ENCODE measurements around the gene IRF2.
A peak's percentile ranks its signal among the peaks of the same experiment; 100 is the strongest.

Gene IRF2

DNA sequence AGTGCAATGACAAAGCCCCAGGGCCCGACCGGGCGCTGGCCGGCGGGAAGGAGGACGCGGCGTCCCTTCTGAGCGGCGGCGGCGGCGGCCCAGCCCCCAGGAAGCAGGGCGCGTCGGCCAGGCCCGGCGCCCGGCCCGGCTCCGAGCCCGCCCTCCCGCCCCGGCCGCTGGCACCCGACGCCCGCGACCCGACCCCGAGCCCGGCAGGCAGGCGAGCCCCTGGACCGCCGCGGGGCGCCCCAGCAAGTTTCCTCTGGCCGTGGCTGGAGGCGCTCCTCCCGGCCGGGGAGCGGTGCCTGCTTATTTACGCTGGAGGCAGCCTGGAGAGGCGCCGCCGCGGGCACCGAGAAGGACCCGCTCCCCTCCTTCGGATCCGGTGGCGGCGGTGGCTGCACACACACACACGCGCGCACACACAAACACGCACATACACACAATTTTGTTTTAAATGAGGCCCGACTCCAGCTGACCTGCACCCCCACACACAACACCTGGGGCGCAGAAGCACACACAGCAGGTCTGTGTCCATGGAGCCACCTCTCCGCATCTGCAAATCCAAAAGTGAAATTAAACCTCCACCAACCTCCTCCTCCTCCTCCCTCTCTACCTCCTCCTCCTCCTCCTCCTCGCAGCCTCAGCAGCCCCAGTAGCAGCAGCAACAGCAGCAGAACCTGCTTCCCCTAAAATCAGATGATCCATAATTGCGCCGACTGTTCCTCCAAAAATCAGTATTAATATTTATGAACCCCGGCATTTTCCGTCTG is 669 bp downstream of the IRF2 start:
- DNase-seq (ENCODE audit: low spot score): peak; percentile 46

DNA sequence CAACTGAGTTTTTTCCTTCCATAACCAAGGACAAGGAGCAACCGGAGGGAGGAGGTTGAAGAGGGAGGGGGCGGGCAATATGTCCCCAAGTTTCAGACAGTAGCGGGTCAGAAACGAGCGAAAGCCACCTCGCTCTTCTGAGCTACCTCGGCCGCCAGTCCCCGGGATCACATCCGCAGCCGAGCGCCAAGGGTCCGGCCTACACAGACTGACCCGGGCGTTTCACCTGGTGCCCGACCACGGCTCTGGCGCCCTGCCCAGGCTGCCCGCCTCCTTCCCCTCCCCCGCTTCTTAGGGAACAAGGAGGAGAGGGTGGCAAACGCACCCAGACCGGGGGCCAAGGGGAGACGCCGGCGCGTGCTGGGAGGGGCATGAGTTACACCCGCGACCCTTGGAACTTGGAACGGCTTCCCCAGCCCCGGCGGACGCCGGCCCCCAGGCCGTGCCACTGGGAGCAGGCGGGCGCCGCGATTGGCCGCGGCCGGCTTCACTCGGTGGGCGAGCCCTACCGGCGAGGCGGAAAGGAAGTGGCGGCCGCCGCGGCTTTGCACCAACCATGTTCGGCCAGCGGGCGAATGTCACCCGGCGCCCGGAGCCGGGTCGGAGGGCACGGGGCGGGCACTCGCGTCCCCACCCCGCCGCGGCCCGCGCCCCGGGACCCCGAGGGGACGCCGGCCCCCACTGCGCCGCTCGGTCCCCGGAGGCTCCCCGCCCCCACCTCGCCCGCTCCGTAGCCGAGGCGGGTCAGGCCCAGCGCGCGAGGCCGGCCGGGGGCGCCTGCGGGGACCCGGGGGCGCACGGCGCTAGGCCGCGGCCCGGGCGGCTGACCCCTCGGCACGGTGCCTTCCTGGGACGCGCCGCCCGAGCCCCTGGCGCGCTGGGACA is 1.5 kb downstream of the IRF2 start:
- peak; percentile 50 for DNase-seq (ENCODE audit: low spot score)

DNA sequence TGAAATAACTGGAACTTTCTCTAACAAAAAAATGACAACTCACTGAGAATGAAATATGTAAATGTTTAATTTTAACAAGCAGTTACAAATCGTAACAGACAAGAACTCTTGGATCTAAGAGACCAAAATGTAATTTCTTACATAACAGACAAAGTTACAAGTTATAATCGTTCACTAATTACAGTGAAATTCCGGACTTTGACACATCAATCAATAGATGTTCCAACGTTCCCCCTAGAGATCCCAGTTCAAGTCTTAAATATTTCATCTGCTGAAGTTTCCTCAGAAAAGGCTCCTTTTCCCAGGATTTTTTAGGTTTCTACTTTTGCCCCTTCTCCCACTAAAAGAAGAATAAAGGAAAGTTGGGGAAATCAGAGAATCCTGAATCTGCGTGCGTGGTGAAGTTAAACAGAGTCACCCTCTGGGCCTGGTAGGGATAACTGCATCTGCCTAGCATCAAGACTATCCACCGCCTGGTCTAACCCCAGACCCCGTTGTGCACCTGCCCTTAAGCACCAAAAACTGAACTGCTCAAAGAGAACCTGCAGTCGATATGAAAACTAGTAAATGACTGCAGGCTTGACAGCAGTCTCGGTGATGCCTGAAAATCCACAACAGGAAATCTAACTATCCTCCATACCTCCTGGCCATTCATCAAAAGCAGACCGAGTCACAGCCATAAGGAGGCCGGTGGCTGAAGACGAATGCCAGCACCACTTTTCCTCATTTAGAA is 2.3 kb downstream of the IRF2 start:
- DNase-seq (ENCODE audit: low spot score): peak; percentile 47

DNA sequence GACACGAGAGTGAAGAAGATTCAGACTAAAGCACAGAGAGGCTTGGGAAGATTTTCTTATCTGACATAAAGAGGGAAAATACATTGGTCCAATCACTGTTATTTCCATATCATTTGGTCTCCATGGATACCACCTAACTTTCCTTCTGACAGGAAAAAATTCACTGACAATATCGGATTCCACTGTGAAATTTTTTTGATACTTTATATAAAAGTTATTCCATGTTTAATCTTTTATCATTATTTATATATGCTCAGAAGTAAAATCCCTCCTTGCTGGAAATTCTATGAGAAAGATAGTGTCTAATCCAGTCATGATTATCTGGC is 3.6 kb downstream of the IRF2 start:
- DNase-seq (ENCODE audit: low spot score): no peak

DNA sequence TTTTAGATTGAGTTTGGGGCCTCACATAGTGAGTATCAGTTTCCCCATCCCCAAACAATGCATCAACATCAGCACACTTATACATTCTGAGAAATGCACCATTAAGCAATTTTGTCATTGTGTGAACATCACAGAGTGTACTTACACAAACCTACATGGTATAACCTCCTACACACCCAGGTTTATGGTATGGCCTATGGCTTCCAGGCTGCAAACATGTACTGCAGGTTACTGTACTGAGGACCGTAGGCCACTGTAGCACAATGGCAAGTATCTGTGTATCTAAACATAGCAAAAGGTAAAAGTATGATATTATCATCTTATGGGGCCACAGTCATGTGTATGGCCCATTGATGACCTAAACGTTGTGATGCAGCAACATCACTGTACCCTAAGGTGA is 7.7 kb downstream of the IRF2 start:
- DNase-seq (ENCODE audit: low spot score): no peak

DNA sequence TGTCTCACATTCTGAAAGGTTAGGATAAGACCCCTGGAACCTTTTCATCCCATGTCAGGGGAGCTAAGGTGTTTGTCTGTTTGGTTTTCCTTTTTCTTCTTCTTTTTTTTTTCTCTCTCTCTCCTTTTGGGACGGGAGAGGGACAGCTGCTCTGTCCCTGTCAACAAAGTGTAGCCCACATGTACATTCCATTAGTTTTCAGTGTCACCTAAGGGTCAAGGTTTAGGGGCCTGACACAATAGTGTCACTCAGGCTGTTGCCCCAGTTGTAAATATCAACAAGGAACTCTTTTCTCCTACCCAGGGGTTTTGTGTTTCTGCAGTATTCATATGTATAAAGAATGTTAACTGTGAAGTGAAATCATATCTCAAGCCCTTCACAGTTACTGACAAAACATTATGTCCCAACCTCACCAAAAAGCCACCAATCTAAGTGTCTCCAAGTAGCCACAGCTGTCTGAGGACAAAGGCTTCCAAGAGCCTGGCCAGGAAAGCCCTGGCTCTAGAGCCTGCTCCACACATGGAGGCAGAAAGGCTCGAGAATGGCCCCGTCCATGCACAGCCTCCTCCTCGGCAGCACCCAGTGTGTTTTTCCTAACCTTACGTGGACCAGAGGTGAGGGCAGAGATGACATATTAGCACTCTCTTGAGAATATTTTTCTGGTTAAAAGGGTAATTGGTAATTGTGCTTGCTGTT is 9.4 kb downstream of the IRF2 start:
- DNase-seq (ENCODE audit: low spot score): no peak

DNA sequence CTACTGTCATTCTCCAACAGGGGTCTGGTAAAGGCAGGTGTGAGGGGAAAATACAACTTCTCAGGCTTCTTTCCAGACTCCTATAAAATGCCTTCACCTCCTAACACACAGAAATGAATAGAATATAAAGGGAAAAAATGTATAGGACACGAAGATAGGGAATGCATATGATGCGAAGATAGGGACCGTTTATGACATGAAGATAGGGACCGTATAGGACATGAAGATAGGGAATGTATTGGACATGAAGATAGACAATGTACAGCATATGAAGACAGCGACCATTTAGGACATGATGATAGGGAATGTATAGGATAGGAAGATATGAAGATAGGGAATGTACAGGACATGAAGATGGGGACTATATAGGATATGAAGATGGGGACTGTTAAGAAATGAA is 10.5 kb downstream of the IRF2 start:
- DNase-seq (ENCODE audit: low spot score): no peak

DNA sequence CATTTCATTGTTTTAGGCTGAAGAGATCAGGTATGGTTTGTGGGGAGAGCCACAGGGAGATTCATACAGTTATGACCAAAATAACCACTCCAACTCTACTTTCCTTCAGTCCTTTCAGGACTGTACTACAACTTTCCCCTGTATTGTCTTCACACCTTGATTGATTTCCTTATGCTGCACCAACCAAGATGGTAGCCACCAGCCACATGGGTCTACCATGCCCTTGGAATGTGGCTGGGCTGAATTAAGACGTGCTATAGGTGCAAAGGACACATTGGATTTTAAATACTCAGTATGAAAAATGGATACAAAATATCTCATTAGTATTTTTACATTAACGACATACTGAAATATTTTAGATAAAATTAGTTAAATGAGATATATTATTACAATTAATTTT is 11.2 kb downstream of the IRF2 start:
- no peak for DNase-seq (ENCODE audit: low spot score)

DNA sequence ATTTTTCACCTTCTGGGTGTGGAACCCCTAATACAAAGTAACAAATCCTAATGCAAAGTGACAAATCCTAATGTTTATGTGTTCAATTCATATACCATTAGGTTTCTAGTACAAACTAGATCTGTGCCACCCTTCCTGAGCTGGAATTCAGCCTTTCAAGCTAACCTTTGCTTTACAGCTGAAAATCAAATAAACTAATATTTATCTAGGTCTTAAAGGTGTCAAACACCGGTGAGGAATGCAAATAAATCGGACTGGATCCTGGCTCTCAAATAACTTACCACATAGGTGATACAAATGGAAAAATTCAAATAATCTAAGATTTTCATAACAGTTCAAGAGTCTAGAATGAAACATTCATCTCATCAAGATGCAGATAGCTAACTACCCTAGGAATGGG is 11.6 kb downstream of the IRF2 start:
- no peak for DNase-seq (ENCODE audit: low spot score)

DNA sequence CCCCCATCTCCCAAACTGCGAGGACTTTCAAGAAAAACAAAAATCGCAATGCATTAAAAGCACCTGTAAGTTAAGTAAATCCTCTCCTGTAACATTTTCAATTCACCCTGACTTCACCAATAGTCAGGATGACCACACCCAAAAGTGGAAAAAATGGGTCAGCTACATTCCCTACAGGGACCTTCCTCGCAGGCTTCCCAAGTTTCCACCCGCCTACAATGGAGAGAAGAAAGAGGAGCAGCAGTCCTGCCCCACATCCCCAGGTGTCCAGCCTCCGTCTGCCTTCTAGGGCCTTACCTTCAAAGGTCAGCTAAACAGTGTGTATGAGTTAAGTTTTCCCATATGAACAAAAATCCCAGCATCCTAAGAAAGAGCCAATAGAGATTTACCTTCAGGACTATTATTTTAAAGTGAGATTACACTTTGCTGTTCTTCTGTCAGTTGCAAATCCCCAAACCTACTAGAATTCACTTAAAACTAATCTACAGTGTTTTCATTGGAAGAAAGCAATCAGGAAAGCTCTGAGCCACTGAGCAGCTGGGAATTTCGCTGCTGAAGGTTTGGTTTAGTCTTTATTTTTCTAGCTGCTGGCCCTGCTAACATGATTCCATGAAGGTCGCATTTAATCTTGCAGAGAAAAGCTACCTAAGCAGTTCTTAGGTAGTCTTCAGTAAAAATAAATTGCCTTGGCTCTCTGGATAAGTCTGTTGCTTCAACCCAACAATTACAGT is 12.5 kb downstream of the IRF2 start:
- no peak for DNase-seq (ENCODE audit: low spot score)

DNA sequence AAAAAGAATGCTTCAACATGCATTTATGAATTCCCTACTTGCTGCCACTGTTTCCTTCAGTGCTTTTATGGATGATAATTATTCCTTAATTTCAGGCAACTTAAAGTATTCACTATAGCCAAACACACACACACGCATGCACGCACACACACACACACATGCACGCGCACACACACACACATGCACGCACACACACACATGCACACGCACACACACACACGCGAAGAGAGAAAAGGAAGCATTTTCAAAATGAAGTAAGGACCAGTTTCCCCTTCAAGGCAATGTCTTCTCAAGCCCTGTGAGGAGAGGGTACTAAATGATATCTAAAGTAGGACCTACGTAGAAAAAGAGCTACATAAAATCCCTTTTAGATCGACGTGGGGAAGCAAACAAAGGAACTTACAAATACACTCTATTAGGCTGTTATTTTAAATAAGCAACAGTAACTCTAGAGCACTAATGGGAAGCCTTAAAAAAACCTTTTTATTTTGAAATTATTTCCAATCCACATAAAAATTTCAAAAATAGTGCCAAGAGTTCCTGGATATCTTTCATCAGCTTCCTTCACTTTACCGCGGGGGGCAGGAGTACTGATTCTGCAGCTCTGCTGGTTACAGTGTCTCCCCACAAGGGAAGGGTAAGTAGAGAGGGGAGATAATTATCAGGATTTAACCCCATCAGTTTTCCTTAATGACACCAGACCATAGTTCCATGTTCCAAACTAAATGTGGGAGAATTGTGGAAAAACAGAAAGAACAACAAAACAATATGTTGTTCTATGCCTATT is 13.7 kb downstream of the IRF2 start:
- DNase-seq (ENCODE audit: low spot score): no peak

DNA sequence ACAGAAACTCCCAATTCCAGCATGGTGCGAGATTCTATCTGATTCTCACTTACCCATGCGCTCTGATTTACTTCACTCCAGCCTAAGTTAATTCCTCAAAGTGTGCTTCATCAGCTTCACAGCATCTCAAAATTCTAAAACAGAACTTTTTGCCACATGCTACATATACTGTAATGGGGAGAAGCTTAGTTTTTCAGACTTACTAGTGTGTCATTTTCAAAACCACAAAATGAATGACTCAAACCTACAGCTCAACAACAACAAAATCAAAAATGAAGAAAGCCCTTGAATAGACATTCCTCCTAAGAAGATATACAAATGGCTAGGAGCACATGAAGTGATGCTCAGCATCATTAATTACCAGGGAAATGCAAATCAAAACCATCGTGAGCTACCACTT is 14.9 kb downstream of the IRF2 start:
- DNase-seq (ENCODE audit: low spot score): no peak

DNA sequence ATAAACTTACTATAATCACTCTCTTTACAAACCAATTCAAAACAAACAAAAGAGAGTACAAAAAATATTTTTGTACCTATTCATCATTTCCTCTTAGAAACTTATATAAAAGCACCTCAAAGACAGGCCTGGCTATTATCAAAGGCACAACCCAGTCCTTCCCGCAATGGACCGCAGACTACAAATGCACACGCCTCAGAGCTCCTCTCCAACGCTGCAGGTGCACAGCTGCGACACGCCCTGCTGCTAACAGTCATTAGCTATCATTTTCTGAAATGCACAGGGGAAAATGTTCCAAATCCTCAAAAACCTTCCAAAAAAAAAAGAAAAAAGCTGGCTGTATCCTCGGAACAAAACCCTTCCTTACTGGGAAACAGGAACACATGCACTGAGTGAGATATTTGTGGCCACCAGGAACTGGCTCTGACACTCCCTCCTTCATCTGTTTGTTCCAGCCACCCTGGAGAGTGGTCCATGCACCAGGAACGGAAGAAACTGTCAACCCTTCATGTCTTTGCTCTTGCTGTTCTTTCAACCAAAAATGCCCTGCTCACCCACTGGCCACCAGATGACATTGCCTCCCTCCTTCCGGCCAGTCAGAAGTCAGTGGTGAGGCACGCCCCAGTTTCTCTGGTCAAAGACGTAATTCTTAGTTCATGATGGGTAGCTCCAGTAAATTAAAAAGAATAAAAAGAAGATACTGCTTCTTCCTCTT is 16.7 kb downstream of the IRF2 start:
- DNase-seq (ENCODE audit: low spot score): peak; percentile 53

DNA sequence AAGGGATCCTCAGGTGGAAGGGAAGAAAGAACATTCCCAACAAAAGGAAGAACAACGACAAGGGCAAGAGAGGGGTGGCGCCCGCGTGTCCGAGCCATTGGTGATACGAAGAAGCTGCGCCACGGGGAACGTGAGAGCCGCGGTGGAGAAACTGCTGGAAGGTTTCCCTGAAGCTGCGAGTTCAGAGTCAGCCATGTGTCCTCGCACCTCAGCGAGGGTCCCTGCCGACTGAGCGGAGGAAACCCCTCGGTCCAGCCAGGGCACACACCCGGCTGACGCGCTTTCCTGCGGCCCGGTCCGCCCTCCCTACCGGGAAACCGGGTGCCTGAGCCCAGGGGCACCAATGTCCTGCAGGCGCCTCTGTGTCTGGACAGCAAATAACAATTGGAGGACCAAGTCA is 18.0 kb downstream of the IRF2 start:
- DNase-seq (ENCODE audit: low spot score): no peak

DNA sequence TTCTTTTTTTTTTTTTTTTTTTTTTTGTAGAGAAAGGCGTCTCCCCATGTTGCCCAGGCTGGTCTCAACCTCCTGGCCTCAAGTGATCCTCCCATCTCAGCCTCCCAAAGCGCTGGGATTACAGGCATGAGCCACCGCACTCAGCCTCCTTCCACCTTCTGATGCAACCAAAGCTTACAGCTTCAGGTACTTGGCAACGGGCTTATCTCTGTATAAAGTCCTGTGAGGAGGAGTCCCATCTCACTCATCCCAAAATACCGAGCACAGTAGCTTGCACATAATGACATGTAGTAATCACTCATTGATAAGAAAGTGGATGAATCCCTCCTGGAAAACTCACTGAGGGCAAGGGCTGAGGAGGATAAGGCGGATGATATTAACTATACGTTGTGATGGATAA is 19.1 kb downstream of the IRF2 start:
- no peak for DNase-seq (ENCODE audit: low spot score)

DNA sequence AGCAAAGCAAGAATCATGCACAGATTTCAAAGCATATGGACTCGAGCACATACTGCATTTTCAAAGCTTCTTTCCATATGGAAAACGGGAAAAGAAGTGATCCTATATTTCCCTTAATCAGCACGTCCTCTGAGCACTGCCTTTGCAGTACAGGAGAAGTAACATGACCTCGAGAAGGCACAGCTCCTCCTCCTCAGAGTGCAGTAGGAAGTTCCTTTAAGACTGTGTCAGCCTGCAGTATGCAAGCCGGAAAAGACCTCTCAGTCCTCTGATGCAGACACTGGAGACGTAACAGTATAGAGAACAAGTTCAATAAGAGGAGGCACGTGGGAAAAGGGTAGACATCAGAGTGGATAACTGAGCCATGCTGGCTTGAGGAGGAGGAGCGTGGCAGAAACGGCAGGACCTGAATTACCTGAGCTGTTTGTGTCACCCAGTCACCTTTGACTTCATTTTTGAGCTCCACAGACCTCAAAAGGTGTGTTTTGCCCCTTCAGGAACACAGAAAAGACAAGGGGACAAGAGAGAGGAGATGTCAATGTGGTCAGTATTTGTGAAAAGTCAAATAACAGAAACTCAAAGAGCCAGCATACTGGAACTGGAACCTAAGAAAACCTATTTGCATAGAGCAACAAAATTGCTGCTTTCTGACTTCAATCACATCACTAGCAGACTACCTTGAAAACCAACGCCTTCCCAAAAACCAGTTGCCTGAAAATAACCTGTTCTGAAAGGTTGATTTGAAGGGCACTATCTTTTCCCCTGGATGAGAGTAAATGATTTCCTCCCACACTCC is 20.8 kb downstream of the IRF2 start:
- DNase-seq (ENCODE audit: low spot score): peak; percentile 62

DNA sequence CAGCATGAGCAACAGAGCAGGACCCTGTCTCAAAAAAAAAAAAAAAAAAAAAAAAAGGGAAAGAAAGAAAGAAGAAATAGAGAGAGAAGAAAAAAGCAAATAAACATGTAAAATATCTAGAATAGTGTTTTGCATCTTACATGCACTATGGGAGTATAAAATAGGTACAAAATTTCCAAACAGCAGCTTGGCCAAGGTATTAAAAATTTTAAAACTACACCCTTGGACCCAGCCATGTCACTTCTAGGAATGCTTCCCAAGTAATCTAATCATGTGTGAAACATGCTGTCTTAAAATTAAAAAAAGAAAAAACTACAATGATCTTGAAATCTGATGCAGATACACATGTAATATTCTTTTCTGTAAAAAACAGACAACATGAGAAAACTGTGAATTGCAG is 21.6 kb downstream of the IRF2 start:
- DNase-seq (ENCODE audit: low spot score): no peak

DNA sequence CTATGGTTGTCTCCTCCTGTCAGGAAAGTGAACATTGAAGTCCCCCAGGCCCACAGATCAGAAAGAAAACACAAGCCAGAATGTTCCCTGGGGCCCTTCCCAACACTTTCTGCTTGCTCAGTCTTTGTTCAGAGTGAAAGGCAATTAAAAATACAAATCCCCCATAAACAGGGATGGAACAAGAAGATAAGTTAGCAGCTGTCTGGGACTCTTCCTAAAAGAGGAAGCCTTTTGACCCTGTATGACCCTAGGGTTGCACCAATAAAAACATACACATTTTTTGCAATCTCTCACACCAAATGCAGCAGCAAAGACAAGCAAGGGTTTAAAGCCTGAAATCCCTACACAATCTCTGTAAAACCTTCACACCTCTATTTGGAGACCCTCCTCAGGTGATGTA is 22.6 kb downstream of the IRF2 start:
- DNase-seq (ENCODE audit: low spot score): no peak
